ENCODE data around the gene ADPGK.
A peak's percentile ranks its signal among the peaks of the same experiment; 100 is the strongest.
"Not testable (repeated sequence)": the region's sequence is repeated elsewhere in the genome, so short reads cannot be mapped to it uniquely, and the experiment has no call there.

The ADPGK gene

GRCh38 chr15:72783640-72784455 lies at the start of gene ADPGK:
TSS of gene ADPGK (minus strand) at chr15:72783758. CDS start at chr15:72783691, 67 bp downstream.
- DNase-seq (ENCODE audit: low read depth): peak; percentile 94

- DNase-seq (ENCODE audit: low read depth): no peak
These were observed 43.7 kb upstream of the ADPGK start for GRCh38 chr15:72827226-72827625.

GRCh38 chr15:72826611-72827010 lies 43.1 kb upstream of the ADPGK start:
- no peak for DNase-seq (ENCODE audit: low read depth)

GRCh38 chr15:72825829-72826228 lies 42.3 kb upstream of the ADPGK start:
- DNase-seq (ENCODE audit: low read depth): no peak

- DNase-seq (ENCODE audit: low read depth): no peak
These were observed 41.2 kb upstream of the ADPGK start for GRCh38 chr15:72824781-72825180.

- no peak for DNase-seq (ENCODE audit: low read depth)
These were observed 40.6 kb upstream of the ADPGK start for GRCh38 chr15:72824112-72824511.

- DNase-seq (ENCODE audit: low read depth): no peak
These were observed 36.7 kb upstream of the ADPGK start for GRCh38 chr15:72820278-72820677.

GRCh38 chr15:72818632-72819031 lies 35.1 kb upstream of the ADPGK start:
- DNase-seq (ENCODE audit: low read depth): no peak

- DNase-seq (ENCODE audit: low read depth): no peak
These were observed 29.9 kb upstream of the ADPGK start for GRCh38 chr15:72813345-72814004.

GRCh38 chr15:72809329-72809728 lies 25.8 kb upstream of the ADPGK start:
- no peak for DNase-seq (ENCODE audit: low read depth)

GRCh38 chr15:72807346-72807745 lies 23.8 kb upstream of the ADPGK start:
- not testable (repeated sequence) for DNase-seq (ENCODE audit: low read depth)

- no peak for DNase-seq (ENCODE audit: low read depth)
These were observed 19.4 kb upstream of the ADPGK start for GRCh38 chr15:72803006-72803405.

- no peak for DNase-seq (ENCODE audit: low read depth)
These were observed 18.2 kb upstream of the ADPGK start for GRCh38 chr15:72801590-72802325.

- no peak for DNase-seq (ENCODE audit: low read depth)
These were observed 17.4 kb upstream of the ADPGK start for GRCh38 chr15:72800833-72801481.

GRCh38 chr15:72797834-72798233 lies 14.3 kb upstream of the ADPGK start:
- DNase-seq (ENCODE audit: low read depth): no peak

GRCh38 chr15:72797338-72797689 lies 13.8 kb upstream of the ADPGK start:
- DNase-seq (ENCODE audit: low read depth): no peak

- peak; percentile 28 for DNase-seq (ENCODE audit: low read depth)
These were observed 13.2 kb upstream of the ADPGK start for GRCh38 chr15:72796515-72797337.

- DNase-seq (ENCODE audit: low read depth): no peak
These were observed 12.6 kb upstream of the ADPGK start for GRCh38 chr15:72796210-72796514.

GRCh38 chr15:72793766-72794660 lies 10.5 kb upstream of the ADPGK start:
- no peak for DNase-seq (ENCODE audit: low read depth)

GRCh38 chr15:72792431-72792830 lies 8.9 kb upstream of the ADPGK start:
- DNase-seq (ENCODE audit: low read depth): no peak
